HG03159 (cell line): Measurements from ENCODE around the gene CYB561.
"Not testable (repeated sequence)": the region's sequence is repeated elsewhere in the genome, so short reads cannot be mapped to it uniquely, and the experiment has no call there.

ENCODE experiments used
- ATAC-seq: cut with Tn5 transposase; IDR thresholded peaks from one replicate; pipeline ENCODE4 v1.9.1; 2021; ENCODE audit warnings: mild to moderate bottlenecking, moderate library complexity; ENCODE audit not compliant: unreplicated experiment

CYB561 gene

DNA sequence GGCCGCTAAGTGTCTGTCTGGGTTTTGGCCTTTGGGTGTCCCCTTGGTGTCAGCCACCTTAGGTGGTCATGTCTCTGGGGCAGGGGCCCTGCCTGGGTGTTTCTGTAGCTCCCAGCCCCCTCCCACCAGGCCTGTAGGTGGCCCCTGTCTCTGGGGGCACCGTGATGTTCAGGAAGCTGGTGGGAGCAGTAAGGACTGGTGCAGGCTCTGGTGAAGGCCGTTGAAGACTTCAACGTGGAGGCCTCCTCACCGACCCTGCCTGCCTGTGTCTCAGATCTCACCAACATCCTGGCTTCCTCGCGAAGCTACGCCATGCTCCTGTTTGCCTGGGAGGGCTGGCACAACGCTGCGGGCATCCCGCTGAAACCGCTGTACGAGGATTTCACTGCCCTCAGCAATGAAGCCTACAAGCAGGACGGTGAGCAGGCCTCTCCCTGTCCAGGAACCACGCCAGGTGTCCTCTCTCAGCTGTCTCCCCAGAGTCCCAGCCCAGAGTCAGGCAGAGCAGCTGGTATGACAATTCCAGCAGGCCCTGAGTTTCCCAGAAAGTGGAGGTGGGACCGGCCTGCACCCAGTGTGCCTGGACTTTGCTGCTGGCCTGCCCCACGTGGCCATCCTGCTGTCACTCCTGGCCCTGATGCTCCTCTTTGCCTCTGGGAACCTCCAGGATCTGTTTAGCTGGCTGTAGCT lies 33.5 kb upstream of the CYB561 start:
- no peak for ATAC-seq

DNA sequence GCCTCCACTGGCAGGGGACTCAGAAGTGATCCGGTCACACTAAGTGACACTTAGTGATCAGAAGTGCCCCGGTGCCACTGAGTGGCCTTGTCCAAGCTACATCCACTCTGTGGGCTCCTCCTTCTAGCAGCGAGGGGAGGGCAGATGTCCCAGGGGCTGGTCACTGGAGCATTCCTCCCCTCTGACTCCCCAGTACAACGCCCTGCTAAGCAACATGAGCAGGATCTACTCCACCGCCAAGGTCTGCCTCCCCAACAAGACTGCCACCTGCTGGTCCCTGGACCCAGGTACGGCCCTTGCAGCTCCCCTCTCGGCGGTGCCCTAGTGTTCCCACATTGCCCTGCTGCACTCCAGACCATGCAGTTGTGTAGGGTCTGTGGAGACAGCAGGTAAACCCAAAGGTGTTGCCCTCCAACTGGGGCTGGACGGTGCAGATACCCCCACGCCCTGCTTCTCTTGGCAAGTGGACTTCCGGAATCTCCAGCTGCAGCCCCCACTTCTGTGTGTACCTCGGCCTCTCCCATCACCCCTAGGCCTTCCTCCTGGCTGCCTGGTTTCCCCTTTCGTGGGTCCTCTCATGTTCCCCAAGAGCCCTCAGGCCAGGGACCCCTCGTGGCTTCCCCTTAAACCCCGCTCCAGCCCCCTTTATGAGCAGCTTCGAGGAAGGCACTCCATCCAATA lies 32.8 kb upstream of the CYB561 start:
- peak; percentile 79 for ATAC-seq

DNA sequence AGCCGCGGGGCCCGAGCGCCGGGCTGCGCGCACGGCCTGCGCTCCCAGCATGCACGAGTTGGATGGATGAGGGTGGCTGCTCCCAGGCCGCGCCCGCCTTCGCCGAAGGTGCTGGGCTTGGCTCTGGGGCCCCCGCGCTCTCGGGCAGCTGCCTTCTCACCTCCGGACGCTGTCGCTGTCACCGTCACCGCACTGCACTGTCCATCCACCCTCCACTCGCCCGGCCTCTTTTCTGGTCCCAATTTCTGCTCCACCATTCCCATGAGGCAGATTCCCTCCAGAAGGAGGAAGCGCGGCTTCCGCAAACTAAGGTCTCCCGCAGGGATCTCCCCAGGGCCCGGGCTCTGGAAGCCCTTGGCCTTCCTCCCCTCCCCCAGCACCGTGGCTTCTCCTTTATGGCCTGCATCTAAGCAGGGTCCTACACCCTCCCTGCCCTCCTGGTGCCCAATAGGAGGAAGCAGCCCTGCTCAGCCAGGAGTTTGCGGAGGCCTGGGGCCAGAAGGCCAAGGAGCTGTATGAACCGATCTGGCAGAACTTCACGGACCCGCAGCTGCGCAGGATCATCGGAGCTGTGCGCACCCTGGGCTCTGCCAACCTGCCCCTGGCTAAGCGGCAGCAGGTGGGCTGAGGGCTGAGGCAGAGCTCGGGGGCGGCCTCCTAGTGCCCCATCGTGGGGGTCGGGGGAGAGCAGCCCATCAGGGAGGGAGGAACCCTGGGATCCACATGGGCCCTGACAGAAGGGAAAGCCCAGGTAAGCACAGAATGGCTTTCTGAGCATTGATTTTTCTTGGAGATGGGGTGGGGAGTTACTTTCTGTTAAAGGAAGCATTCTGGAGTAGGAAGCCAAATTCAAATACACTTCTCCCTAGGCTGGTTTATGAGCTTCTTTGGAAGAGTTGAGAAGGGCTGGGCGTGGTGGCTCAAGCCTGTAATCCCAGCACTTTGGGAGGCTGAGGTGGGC lies 31.7 kb upstream of the CYB561 start:
- no peak for ATAC-seq

DNA sequence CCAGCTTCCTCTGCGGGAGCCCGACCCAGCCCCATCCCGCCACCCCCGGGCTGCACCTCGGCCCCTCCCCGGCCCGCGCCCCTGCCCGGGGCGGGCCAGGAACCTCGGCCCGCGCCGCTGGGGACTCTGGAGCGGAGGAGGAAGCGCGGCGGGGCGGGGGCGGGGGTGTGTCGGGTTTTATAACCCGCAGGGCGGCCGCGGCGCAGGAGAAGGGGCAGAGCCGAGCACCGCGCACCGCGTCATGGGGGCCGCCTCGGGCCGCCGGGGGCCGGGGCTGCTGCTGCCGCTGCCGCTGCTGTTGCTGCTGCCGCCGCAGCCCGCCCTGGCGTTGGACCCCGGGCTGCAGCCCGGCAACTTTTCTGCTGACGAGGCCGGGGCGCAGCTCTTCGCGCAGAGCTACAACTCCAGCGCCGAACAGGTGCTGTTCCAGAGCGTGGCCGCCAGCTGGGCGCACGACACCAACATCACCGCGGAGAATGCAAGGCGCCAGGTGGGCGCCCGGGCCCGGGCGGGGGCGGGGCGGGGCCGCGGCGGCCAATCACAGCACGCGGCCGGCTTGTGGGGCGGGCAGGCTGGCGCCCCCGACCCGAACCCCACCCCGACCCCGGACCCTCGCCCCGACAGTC lies 30.9 kb upstream of the CYB561 start, which contains the start of gene ACE:
ACE (plus strand) TSS at position 208 of the 626 bp plus-strand sequence; CDS start at position 242, 34 bp downstream.
- no peak for ATAC-seq

DNA sequence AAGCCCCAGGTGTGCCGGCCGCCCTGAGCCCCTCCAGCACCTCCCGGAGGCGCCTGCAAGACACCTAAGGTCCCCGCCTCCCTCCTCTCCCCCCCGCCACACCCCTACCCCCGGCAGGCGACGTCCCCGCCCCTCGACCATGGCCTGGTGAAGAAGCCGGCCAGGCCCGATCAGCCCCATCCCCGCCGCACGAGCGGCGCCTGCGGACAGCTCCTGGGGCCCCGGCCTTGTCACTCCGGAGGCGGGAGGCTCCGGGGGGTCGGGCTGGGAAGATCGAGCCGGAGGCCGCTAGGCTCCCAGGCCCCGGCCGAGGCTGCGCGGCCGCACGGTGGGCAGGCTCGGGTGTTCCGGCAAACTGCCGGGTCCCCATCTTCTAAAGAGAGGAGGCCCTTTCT lies 30.4 kb upstream of the CYB561 start:
- no peak for ATAC-seq

DNA sequence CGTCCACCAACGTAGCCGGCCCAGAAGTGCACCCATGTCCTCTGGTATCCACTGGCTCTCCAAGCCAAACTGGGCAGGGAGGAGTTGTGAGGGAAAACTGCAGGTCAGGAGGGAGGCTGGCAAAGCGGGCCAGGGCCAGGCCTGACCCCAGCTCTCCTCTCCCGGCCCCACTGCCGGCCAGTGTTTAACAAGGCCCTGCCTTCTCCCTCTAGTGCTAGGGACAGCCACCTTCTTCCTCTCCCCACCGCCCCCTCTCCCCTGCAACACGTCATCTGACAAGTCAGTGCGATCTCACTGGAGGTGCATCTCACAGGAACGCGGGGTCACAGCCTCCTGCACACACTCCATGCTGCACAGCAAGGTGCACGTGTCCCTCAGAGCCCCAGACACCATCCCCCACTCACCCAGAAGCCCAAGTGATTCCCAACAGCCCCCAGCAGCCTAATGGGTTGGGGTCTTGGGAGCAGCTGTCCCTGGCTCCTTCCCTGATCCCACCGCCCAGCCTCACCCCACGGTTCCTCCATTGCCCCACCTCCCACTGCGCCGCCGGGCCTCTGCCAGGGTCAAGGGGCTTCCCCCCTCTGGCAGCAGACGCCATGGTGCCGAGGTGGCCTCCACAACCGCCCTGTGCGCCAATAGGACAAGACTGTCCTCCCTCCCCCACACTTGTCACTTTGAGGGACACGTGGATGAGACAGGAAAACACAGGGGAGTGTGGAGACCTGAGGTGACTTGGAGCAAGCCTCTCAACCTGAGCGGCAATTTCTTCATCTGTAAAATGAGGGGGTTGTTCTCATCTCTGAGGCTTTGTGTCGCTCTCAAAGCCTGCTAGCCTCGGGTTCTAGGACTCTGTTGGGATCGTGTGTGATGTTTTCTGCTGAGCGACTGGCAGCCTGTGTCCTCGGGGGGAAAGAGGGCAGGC lies 29.6 kb upstream of the CYB561 start:
- no peak for ATAC-seq

DNA sequence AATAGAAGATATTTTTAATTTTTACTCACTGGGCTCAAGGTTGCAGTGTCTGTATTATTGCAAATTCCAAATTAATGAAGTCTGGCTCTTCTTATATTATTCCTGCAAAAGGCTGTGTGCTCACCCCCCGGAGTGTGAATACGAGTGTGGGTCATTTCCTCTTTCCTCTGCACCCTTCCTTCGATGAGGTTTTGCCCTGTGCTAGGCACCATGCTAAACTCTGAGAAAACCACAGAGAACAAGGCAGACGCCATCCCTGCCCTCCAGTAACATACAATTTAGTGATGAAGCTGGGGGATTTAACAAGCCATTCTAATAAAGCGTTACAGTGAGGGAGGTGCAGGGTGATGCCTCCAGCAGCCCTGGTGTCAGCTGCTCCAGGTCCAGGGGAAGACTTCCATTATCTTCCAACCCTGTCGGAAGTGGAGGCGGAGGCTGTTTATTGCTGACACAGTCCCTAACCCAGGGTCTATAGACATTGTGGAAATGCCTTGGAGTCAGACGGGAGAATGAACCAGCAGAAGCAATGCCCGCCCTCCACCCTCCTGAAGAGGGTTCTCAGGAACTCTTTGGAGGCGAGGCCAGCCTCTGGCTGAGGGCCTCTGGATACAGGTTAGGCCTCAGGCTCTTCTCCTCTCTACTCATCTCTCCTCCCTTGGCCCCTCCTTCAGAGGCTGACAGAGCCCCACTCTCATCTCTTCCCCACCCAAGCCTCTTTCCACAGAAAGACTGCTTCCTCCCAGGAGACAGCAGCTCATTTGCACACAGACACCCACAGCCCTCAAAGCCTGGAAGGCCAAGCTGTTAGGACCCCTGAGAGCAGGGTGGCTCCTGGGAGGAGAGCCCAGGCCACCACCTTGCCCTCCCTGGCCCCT lies 28.7 kb upstream of the CYB561 start:
- ATAC-seq = no peak

DNA sequence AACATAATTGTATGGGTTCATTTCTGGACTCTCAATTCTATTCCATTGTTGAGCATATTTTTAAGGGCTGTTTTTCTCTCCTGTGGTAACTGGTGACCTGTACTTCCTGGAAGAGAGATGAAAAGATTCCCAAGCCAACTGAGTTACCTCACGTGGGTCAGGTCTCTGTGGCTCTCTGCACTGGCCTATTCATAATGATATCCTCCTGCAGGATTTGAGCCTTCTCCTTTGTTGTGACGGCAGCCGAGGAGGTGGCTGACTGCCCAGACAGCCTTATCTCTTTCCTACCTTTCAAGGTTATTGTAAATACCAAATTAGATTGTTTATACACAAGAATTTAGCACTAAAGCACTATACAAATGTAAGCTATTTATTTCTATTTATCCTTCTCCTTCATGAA lies 28.1 kb upstream of the CYB561 start:
- no peak for ATAC-seq

DNA sequence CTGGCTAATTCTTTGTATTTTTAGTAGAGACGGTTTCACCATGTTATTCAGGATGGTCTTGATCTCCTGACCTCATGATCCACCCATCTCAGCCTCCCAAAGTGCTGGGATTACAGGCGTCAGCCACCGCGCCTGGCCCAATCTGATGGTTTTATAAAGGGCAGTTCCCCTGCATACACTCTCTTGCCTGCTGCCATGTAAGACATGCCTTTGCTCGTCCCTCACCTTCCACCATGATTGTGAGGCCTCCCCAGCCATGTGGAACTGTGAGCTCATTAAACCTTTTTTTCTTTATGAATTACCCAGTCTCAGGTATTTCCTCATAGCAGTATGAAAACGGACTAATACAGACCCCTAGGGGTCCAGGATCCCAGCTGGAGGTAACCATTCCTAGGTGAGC lies 22.0 kb upstream of the CYB561 start:
- ATAC-seq = not testable (repeated sequence)

DNA sequence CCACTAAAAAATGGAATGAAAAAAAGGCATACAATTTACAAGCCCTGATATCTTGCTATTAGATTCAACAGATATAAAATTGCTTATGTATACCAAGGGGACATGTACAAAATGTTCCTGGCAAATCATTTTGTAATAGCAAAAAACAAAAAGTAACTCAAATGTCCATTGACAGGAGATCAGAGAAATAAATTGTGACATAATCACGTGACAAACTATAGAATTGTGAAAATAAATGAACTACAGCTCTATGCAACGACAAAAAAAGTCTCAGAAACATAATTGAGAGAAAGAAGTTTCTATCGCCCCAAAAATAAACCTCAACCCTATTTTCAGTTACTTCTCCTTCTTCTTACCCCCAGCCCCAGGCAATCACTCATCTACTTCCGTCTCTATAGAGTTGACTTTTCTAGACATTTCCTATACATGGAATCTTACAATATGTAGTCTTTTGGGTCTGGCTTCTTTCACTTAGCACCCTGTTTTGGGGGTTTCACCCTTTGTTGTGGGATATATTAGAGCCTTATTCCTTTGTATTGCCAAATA lies 18.7 kb upstream of the CYB561 start:
- ATAC-seq = no peak

DNA sequence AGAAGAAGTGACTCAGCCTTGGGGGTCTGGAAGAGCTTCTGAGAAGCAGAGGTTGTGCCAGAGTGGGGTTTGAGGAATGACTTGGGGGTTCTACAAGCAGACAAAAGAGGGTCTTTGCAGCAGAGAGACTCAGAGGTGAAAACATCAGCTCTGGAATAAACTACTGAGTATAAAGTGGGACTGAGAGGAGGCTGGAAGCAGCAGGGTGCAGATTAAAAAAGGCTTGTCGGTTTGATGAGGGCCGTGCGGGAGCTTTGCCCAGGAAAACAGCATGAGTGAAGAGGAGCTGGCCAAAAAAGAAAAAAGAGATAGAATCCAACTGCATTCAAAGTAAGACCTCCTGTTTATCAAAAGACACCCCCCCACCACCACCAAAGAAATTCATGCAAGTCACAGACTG lies 17.7 kb upstream of the CYB561 start:
- no peak for ATAC-seq

DNA sequence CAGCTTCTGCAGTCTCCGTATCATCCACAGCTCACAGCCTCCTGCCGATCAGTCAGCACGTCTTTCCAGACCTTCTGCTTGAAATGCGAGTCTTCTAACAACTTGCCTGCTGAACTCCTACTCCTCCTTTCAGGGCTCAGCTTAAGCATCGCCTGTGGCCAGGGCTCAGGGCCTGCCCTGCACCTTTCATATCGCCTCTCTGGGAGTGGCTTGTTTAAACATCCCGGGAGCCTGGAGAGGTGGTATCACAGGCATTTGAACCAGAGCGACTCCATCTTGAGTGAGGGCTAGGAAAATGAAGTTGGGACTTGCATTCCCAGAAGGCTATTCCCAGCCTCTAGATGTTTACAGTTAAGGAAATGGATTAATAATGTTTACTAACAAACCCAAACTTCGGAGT lies 13.9 kb upstream of the CYB561 start:
- no peak for ATAC-seq

DNA sequence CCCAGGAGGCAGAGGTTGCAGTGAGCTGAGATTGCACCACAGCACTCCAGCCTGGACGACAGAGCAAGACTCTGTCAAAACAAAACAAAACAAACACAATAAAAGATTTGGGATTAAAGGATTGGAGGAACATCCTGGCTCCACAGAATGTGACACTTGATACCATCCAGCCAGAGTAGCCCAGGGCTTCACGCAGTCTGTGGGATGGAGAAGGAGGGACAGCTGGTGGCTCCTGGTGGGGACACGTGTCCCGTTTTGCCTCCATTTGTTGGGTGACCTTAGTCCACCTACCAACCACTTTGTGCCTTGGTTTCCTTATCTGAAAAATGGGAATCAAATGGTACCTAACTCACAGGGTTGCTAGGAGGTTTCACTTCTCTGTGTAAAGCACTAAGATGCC lies 12.4 kb upstream of the CYB561 start:
- no peak for ATAC-seq

DNA sequence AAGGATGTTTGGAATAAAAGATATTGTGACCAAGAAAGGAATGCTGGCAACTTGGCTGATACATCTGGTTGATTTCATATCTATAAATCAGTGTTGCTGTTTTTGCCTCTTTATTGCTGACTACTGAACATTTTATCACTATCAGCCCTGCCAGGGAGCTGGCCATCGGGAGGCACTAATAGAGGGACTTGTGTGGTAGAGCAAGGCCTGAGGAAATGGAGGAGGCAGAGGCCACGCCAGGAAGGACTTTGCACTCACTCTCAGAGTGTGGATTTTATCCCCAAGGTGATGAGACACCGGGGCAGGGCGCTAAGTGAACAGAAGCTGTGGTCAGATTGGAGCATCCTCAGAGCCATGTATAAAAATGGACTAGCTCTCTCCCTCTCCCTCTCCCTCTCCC lies 9.3 kb upstream of the CYB561 start:
- no peak for ATAC-seq

DNA sequence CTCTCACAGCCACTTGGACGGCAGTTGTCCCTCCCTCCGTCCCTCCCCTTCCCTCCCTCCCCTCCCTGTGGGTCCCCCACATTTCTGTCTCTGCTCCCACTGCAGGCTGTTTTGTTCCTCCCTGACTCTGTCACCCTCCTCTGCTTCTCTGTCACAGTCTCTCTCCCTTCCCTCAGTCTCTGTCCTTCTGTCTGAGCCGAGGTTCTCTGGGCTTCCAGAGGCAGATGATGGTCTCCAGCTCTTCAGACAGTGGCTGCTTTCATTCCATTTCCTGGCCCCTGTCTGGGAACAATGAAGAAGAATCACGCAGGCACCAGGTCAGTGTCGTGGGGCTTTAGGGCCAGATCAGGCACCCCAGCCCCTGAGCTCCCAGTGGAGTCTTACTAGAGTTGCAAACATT lies 8.8 kb upstream of the CYB561 start:
- ATAC-seq = no peak

DNA sequence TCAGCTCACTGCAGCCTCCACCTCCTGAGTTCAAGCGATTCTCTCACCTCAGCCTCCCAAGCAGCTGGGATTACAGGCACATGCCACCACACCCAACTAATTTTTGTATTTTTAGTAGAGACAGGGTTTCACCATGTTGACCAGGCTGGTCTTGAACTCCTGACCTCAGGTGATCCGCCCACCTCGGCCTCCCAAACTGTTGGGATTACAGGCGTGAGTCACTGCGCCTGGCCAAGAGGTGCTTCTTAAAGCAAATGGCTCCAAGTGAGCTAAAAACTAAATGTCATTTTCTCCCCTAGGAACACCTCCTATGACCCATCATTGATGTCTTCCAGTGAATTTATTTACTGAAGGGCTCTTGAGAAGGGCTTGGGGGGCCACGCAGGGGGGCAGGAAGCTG lies 8.3 kb upstream of the CYB561 start:
- ATAC-seq = not testable (repeated sequence)

DNA sequence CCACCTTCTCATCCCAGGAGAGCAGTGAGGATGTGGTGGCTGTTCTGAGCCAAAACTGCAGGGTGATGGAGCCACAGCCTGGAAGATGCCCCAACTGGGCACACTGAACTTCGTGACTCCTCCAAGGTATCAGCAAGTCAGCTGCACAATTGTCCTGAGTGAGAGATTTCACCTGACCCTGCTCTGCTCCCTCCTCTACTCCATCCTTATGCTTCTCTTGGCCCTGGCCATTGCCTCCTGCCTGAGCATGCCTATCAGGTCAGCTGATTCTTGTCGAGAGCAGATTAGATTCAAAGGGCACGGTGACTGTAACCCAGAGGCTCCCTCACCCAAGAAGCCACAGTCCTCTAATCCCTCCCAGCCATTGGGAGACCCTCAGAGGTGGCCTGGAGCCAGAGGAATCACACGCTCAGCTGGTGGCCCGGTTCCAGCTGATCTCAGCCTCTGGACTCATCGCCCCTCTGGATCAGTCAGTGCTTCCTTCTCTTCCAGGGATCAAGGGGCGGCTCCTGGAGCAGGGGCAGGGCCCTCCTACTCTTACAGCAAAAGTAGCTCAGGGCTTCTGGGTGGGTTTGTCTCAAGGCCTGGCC lies 7.0 kb upstream of the CYB561 start:
- no peak for ATAC-seq
